Nephron (organoid): ENCODE results near the gene MFN2.

ENCODE experiments used
- H3K27ac Mint-ChIP-seq, 3 experiments: 2 replicates each; pipeline ENCODE4 v1.8.0; 2020; ENCODE audit warnings: mixed read lengths in 3 of 3, mild to moderate bottlenecking in 2 of 3, moderate library complexity in 1 of 3
- H3K27me3 Mint-ChIP-seq: 2 replicates; pipeline ENCODE4 v1.8.0; 2021; ENCODE audit warnings: low read depth, mild to moderate bottlenecking, moderate library complexity, mixed read lengths
- H3K36me3 Mint-ChIP-seq: 2 replicates; pipeline ENCODE4 v1.8.0; 2020; ENCODE audit warnings: low read depth, mixed read lengths
- H3K4me1 Mint-ChIP-seq: 2 replicates; pipeline ENCODE4 v1.8.0; 2020; ENCODE audit warnings: mixed read lengths
- H3K4me3 Mint-ChIP-seq, 3 experiments: 2 replicates each; pipeline ENCODE4 v1.8.0; 2020; ENCODE audit warnings: mild to moderate bottlenecking in 3 of 3, mixed read lengths in 3 of 3, moderate library complexity in 2 of 3
- H3K9me3 Mint-ChIP-seq: 2 replicates; pipeline ENCODE4 v1.8.0; 2020; ENCODE audit warnings: mixed read lengths
- CTCF ChIP-seq, 3 experiments: fragments of 200-600 bp; sonication (generic); IDR thresholded peaks; one replicate each; pipeline ENCODE4 v1.5.0; 2021; ENCODE audit warnings: antibody characterized with exemption in 3 of 3; ENCODE audit not compliant: unreplicated experiment in 3 of 3

MFN2 gene

GRCh38 chr1:11980676-11980972 lies 380 bp downstream of the MFN2 start:
- Mint-ChIP-seq H3K4me3 (peak overlapping the region; percentile 97 to 99 (median 99)), H3K27me3 (no peaks in the 10 kb centered on the region), H3K4me1 (peaks cover 18% of the 10 kb centered on the region), H3K36me3 (peaks cover 26% of the 10 kb centered on the region), H3K9me3 (no peaks in the 10 kb centered on the region), H3K27ac (peak overlapping the region; percentile 29 to 96 (median 81))
- no peak for TF ChIP-seq CTCF (IDR thresholded peaks at IDR 0.05; ENCODE audit: unreplicated experiment in 3 of 3)

GRCh38 chr1:11981378-11982009 lies 1.2 kb downstream of the MFN2 start:
- peak overlapping the region; percentile 40 to 90 (median 57) for H3K27ac Mint-ChIP-seq
- no peak for TF ChIP-seq CTCF (IDR thresholded peaks at IDR 0.05; ENCODE audit: unreplicated experiment in 3 of 3)
- H3K27me3 Mint-ChIP-seq: no peaks in the 10 kb centered on the region
- H3K9me3 Mint-ChIP-seq: no peaks in the 10 kb centered on the region
- peak overlapping the region; percentile 97 to 99 (median 99) for H3K4me3 Mint-ChIP-seq
- H3K36me3 Mint-ChIP-seq: peaks cover 32% of the 10 kb centered on the region
- H3K4me1 Mint-ChIP-seq: peaks cover 18% of the 10 kb centered on the region

GRCh38 chr1:11982010-11982392 lies 1.8 kb downstream of the MFN2 start:
- Mint-ChIP-seq H3K27ac (peak overlapping the region; percentile 40 to 90 (median 57)), H3K4me1 (peaks cover 18% of the 10 kb centered on the region), H3K27me3 (no peaks in the 10 kb centered on the region), H3K9me3 (no peaks in the 10 kb centered on the region), H3K36me3 (peaks cover 32% of the 10 kb centered on the region), H3K4me3 (peak overlapping the region; percentile 97 to 99 (median 99))
- TF ChIP-seq CTCF (IDR thresholded peaks at IDR 0.05; ENCODE audit: unreplicated experiment in 3 of 3): peak in 2 of 3 experiments; percentile 12 to 23

GRCh38 chr1:11984121-11984520 lies 3.9 kb downstream of the MFN2 start:
- Mint-ChIP-seq H3K27ac (no peak overlapping the region), H3K9me3 (no peaks in the 10 kb centered on the region), H3K27me3 (no peaks in the 10 kb centered on the region), H3K4me1 (peaks cover 18% of the 10 kb centered on the region), H3K36me3 (peaks cover 40% of the 10 kb centered on the region), H3K4me3 (peak overlapping the region; percentile 4 to 48 (median 34))
- no peak for TF ChIP-seq CTCF (IDR thresholded peaks at IDR 0.05; ENCODE audit: unreplicated experiment in 3 of 3)

GRCh38 chr1:11984576-11984975 lies 4.3 kb downstream of the MFN2 start:
- Mint-ChIP-seq H3K27ac (no peak overlapping the region), H3K4me3 (peak overlapping the region; percentile 4 to 48 (median 34)), H3K36me3 (peaks cover 43% of the 10 kb centered on the region), H3K4me1 (peaks cover 16% of the 10 kb centered on the region), H3K9me3 (no peaks in the 10 kb centered on the region), H3K27me3 (no peaks in the 10 kb centered on the region)
- no peak for TF ChIP-seq CTCF (IDR thresholded peaks at IDR 0.05; ENCODE audit: unreplicated experiment in 3 of 3)

GRCh38 chr1:11985171-11985570 lies 4.9 kb downstream of the MFN2 start:
- H3K9me3 Mint-ChIP-seq: no peaks in the 10 kb centered on the region
- TF ChIP-seq CTCF (IDR thresholded peaks at IDR 0.05; ENCODE audit: unreplicated experiment in 3 of 3): no peak
- no peaks in the 10 kb centered on the region for H3K27me3 Mint-ChIP-seq
- peak overlapping the region in 1 of 3 experiments; percentile 17 for H3K4me3 Mint-ChIP-seq
- H3K27ac Mint-ChIP-seq: no peak overlapping the region
- peaks cover 13% of the 10 kb centered on the region for H3K4me1 Mint-ChIP-seq
- peaks cover 47% of the 10 kb centered on the region for H3K36me3 Mint-ChIP-seq
